Measurements from ENCODE around the gene ARHGAP21.

DNA sequence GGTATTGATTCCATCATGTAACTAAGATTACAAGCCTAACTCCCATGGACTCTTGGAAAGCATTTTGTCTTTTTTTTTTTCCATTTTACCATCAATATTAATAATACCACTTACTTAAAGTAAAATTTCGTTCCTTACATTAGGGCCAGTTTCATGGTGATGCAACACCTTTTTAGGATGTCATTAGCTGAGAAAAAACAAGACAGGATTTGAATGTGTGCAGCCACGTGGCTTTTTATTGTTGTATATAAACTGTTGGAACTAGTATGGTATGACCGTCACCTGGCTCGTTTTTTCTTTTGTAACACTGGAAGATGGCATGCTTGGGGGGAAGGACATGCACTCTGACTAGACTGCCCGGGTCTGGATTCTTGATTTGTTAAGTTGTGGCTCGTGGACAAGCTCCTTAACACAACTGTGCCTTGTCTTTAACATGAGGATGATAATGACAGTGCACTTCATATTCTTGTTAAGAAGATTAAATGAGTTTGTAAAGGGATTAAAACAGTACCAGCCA is 42.1 kb downstream of the ARHGAP21 start:
- TF ChIP-seq POLR2A (IDR thresholded peaks at IDR 0.05): no peak
- TF ChIP-seq, protein P1, sequence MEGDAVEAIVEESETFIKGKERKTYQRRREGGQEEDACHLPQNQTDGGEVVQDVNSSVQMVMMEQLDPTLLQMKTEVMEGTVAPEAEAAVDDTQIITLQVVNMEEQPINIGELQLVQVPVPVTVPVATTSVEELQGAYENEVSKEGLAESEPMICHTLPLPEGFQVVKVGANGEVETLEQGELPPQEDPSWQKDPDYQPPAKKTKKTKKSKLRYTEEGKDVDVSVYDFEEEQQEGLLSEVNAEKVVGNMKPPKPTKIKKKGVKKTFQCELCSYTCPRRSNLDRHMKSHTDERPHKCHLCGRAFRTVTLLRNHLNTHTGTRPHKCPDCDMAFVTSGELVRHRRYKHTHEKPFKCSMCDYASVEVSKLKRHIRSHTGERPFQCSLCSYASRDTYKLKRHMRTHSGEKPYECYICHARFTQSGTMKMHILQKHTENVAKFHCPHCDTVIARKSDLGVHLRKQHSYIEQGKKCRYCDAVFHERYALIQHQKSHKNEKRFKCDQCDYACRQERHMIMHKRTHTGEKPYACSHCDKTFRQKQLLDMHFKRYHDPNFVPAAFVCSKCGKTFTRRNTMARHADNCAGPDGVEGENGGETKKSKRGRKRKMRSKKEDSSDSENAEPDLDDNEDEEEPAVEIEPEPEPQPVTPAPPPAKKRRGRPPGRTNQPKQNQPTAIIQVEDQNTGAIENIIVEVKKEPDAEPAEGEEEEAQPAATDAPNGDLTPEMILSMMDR (IDR thresholded peaks at IDR 0.05 in 4 of 5, conservative IDR thresholded peaks at IDR 0.05 in 1 of 5): no peak
